Endothelial cell of umbilical vein (primary cell): ENCODE measurements around the gene NLGN1. TPM values are rescaled to one million over a fixed set of nuclear protein-coding genes. Genes with fewer than 3 reads are reported as not detected.

Experiments used
- BruUV-seq: library from RNA; stranded (reverse); fragments of 400-500 nt; replicated peaks from 2 replicates; lab custom pipeline; 2021; lab: Mats Ljungman, UMichigan
- CTCF ChIA-PET: fragments of 300-600, 350-600 bp; sonication (Branson Sonifier 250); formaldehyde crosslinking; loops from one replicate; lab custom pipeline; 2021; ENCODE audit warnings: antibody characterized with exemption, inconsistent platforms; lab: Charles Lee
- POLR2A ChIA-PET: fragments of 300-600, 350-600 bp; sonication (Branson Sonifier 250); formaldehyde crosslinking; loops from one replicate; lab custom pipeline; 2021; ENCODE audit warnings: antibody characterized with exemption, inconsistent platforms; lab: Charles Lee
- DNase-seq: peaks from one replicate; pipeline ENCODE4 v3.0.0-alpha.2; 2011; ENCODE audit warnings: low read depth, low spot score
- FAIRE-seq: peaks from 2 replicates; lab custom pipeline; 2011; peaks lifted over from hg19 to GRCh38; lab: Jason Lieb, UNC
- H2AFZ ChIP-seq: 2 replicates; pipeline ENCODE4 v1.6.0; 2012; ENCODE audit warnings: low read depth, low read length, control low read depth, inconsistent platforms
- H3K27ac ChIP-seq: 2 replicates; pipeline ENCODE4 v1.5.1; 2011; ENCODE audit warnings: low read depth, mild to moderate bottlenecking, control low read depth, low read length, moderate library complexity; ENCODE audit not compliant: insufficient read depth
- H3K27me3 ChIP-seq, 2 experiments: 2 replicates each; pipeline versions ENCODE4 v1.6.0 to v1.6.1; 2011; ENCODE audit warnings: low read length in 2 of 2, mixed read lengths in 1 of 2; ENCODE audit not compliant: control insufficient read depth in 2 of 2, insufficient read depth in 2 of 2
- H3K36me3 ChIP-seq, 2 experiments: 2 replicates in 1 of 2; 3 replicates in 1 of 2; pipeline ENCODE4 v1.5.1; 2011; ENCODE audit warnings: low read length in 2 of 2, mild to moderate bottlenecking in 1 of 2, moderate library complexity in 1 of 2; ENCODE audit not compliant: control insufficient read depth in 2 of 2, insufficient read depth in 2 of 2; ENCODE audit errors: extremely low read depth in 1 of 2
- H3K4me1 ChIP-seq: 3 replicates; pipeline ENCODE4 v1.5.1; 2011; ENCODE audit warnings: mild to moderate bottlenecking, low read length; ENCODE audit not compliant: control insufficient read depth, insufficient read depth; ENCODE audit errors: extremely low read depth
- H3K4me2 ChIP-seq: 2 replicates; pipeline ENCODE4 v1.6.1; 2011; ENCODE audit warnings: low read length, control low read depth, mixed read lengths; ENCODE audit not compliant: insufficient read depth
- H3K4me3 ChIP-seq, 3 experiments: fragments of 200-600 bp in 1 of 3; sonication (generic), shearing (Covaris generic) in 1 of 3; replicated peaks in 1 of 3; 2 replicates each; pipeline ENCODE4 v1.5.1; 2011 to 2016; ENCODE audit warnings: control low read depth in 3 of 3, low read length in 3 of 3, mild to moderate bottlenecking in 2 of 3, inconsistent platforms in 1 of 3, low read depth in 1 of 3, moderate library complexity in 1 of 3; ENCODE audit not compliant: insufficient read depth in 1 of 3
- H3K79me2 ChIP-seq: 2 replicates; pipeline ENCODE4 v1.6.0; 2012; ENCODE audit warnings: low read length, inconsistent platforms; ENCODE audit not compliant: control insufficient read depth, insufficient read depth
- H3K9ac ChIP-seq: replicated peaks from 2 replicates; pipeline ENCODE3; 2011; ENCODE audit warnings: low read length, control low read depth; ENCODE audit not compliant: insufficient read depth; ENCODE audit errors: extremely low read depth
- H3K9me1 ChIP-seq: replicated peaks from 3 replicates; pipeline ENCODE4 v1.6.0; 2011; ENCODE audit warnings: mild to moderate bottlenecking, low read length; ENCODE audit not compliant: control insufficient read depth, insufficient read depth; ENCODE audit errors: extremely low read depth
- H3K9me3 ChIP-seq: replicated peaks from 2 replicates; pipeline ENCODE4 v1.5.1; 2012; ENCODE audit warnings: low read length, inconsistent platforms; ENCODE audit not compliant: control insufficient read depth, insufficient read depth
- H4K20me1 ChIP-seq: replicated peaks from 2 replicates; pipeline ENCODE3; 2011; ENCODE audit warnings: mild to moderate bottlenecking, low read length; ENCODE audit not compliant: control insufficient read depth, insufficient read depth; ENCODE audit errors: extremely low read depth
- EZH2 ChIP-seq: IDR thresholded peaks from 2 replicates; pipeline ENCODE4 v1.6.1; 2012; ENCODE audit warnings: borderline replicate concordance, low read depth, mild to moderate bottlenecking, moderate library complexity, low read length, inconsistent platforms; ENCODE audit not compliant: severe bottlenecking
- FOS ChIP-seq: IDR thresholded peaks from 2 replicates; pipeline ENCODE4 v1.6.1; 2011; ENCODE audit warnings: mild to moderate bottlenecking, low read length, moderate library complexity, borderline replicate concordance; ENCODE audit not compliant: insufficient read depth
- GATA2 ChIP-seq: IDR thresholded peaks from 2 replicates; pipeline ENCODE4 v1.7.0; 2011; ENCODE audit warnings: low read depth, mild to moderate bottlenecking, moderate library complexity, mixed read lengths, low read length; ENCODE audit not compliant: insufficient read length, insufficient read depth
- JUN ChIP-seq: IDR thresholded peaks from 2 replicates; pipeline ENCODE4 v1.6.1; 2011; ENCODE audit warnings: borderline replicate concordance, low read depth; ENCODE audit not compliant: insufficient read length, insufficient read depth
- MYC ChIP-seq: IDR thresholded peaks from one replicate; pipeline ENCODE4 v1.6.1; 2011; ENCODE audit warnings: mild to moderate bottlenecking, low read depth, low read length
- POLR2A ChIP-seq: IDR thresholded peaks from 2 replicates; pipeline ENCODE4 v1.6.1; 2012; ENCODE audit warnings: low read depth, mild to moderate bottlenecking, control low read depth, low read length
- POLR2AphosphoS5 ChIP-seq: IDR thresholded peaks from 2 replicates; pipeline ENCODE4 v1.6.1; 2012; ENCODE audit warnings: low read depth, mild to moderate bottlenecking, control low read depth, low read length, moderate library complexity; ENCODE audit not compliant: insufficient read depth
- dilution Hi-C: fragments of 300-500 bp; cut with MboI; formaldehyde crosslinking; loops from one replicate; pipeline ENCODE4 v1.15.0; 2019; ENCODE audit warnings: low sequenced_read_pairs; ENCODE audit not compliant: extremely low pct_ligation_motif_present
- intact Hi-C: fragments of 100-400 bp; cut with micrococcal nuclease; formaldehyde crosslinking; loops from one replicate; pipeline ENCODE4 v1.10.0; 2022
- polyA plus RNA-seq, 4 experiments: library from polyadenylated mRNA; depleted of rRNA in 3 of 4; stranded (reverse) in 3 of 4; unstranded in 1 of 4; fragments of >200 nt; gene quantifications; 2 replicates each; pipeline versions ENCODE4 v1.2.1 to v1.2.3, GENCODE V29; 2011 to 2012; ENCODE audit warnings: missing spikeins in 1 of 4
- total RNA-seq: library from RNA; stranded (reverse); gene quantifications from 2 replicates; pipeline ENCODE4 v1.2.3, GENCODE V29; 2021
- TF ChIP-seq, protein P1 (sequence below): IDR thresholded peaks from 2 replicates; pipeline ENCODE4 v1.6.1; 2011; ENCODE audit not compliant: insufficient read depth, insufficient read length

The NLGN1 gene
- total and polyA plus RNA-seq, 2 donors (not counting 3 experiments of a cell fraction or from before 2014, with no cell fraction given), result 7.9 to 16.3 TPM

DNA sequence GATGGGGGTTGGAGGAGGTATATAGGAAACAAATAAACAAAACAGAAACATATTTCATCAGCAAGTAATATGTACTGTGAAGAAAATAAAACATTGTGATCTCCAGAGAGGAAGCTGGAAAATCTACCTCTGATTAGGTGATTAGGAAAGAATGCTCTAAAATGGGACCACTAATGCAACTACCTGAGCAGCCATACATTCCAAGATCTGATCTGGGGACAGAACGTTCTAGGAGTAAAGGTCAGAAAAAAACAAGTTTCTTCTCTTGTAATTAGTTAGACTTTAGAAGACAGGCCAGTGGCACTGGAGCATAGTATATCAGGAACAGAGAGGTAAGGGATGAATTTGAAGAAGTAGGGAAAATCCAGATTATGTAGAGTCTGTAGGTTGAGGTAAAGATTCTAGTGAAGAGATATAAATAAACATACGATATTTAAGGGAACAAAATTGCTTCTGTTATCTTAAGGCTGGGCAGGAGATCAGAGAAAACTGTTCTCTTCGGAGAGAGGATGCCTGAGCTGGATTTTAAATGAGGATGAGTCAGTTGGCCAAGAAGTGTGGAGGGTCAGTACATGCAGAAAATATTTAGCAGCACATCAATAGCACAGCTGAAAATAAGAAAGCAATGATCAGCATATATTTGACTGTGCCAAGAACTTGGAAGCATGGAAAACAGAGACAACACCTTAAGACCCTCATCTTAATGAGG lies 429.5 kb downstream of the NLGN1 start:
- no peak overlapping the region for H3K4me3 ChIP-seq
- POLR2A ChIA-PET, result no interaction called here
- intact Hi-C loops, result no loop called here
- CTCF ChIA-PET, result interaction anchor here (0.7 kb wide), 2 partner anchors 43 to 1210 kb away, joined by 3 read pairs; no protein-coding TSS in a partner anchor
- no peak for DNase-seq
- no peak overlapping the region for H3K4me2 ChIP-seq
- no peaks in the 10 kb centered on the region for H3K4me1 ChIP-seq
- dilution Hi-C loops, result no loop called here
- H2AFZ ChIP-seq, result no peak overlapping the region
- no peak overlapping the region for H3K9ac ChIP-seq
- H3K9me1 ChIP-seq, result no peaks in the 10 kb centered on the region
- BruUV-seq, result no TSS peak
- TF ChIP-seq EZH2 (no peak), FOS (no peak), GATA2 (no peak), POLR2A (no peak), POLR2AphosphoS5 (no peak), JUN (no peak), MYC (no peak)
- TF ChIP-seq, protein P1, sequence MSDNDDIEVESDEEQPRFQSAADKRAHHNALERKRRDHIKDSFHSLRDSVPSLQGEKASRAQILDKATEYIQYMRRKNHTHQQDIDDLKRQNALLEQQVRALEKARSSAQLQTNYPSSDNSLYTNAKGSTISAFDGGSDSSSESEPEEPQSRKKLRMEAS, result no peak
- H4K20me1 ChIP-seq, result no peaks in the 10 kb centered on the region
- H3K36me3 ChIP-seq, result no peaks in the 10 kb centered on the region
- no peak overlapping the region for H3K27ac ChIP-seq
- FAIRE-seq, result no peak
- H3K27me3 ChIP-seq, result no peaks in the 10 kb centered on the region
- no peaks in the 10 kb centered on the region for H3K79me2 ChIP-seq
- no peaks in the 10 kb centered on the region for H3K9me3 ChIP-seq
